ENCODE data around the gene C2orf76. TPM values are rescaled to one million over a fixed set of nuclear protein-coding genes. Genes with fewer than 3 reads are reported as not detected.

The C2orf76 gene
- total RNA-seq, 2 donors from 2014 or later: 10.7 to 10.9 TPM

DNA sequence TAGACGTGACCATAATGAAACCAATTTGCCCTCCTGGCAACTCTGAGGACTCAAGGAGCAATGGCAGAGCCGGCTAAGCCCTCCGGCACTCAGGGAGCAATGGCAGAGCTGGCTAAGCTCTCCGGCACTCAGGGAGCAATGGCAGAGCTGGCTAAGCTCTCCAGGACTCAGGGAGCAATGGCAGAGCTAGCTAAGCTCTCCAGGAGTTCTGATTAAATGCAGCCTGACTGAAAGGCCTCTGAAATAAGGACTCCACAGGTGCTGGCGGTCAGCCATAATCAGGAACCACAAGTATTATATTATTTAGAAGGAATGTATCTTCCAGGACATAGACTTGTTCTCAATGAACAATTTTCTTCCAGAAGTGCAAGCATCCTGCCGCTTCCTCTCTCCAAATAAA lies 65.2 kb downstream of the C2orf76 start:
- WGBS, 2 experiments (ENCODE audit: insufficient coverage in 1 of 2, insufficient read length in 1 of 2): 85 to 87% methylated on average over 4 to 5 of the region's 6 CpGs
- H3K4me3 ChIP-seq (ENCODE audit: low read length): no peak overlapping the region

DNA sequence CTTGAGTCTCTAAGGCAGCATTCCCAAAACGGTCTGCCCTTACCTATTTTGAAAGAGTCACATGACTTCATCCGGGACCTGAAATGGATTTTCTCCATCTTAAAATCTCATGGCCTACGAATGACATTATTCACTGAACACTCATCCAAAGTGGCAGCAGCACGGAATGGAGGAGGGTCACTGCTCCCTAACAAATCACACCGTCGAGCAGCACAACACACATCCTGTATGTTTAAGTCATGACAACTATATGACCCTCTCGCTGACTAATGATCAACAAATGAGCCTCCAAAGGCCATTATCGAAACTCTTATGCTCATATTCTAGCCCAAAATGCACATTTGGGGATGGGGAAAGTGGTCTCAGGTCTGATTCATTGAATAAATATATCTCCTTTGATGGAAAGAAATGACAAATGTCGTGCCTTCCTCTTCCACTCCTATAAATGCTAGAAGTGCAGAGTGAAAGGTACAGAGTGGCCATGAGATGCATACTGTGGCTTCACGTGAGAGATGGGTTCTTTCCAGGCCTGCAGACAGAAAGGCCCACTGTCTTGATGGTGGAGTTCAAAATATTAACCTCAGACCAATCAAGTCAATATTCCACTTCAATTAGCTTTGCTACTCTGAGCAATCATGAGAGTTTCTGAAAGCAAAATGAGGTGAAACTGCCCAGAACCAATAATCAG lies 70.8 kb downstream of the C2orf76 start:
- Mint-ChIP-seq H3K4me1 (peaks cover 7% of the 10 kb centered on the region), H3K27ac (no peak overlapping the region), H3K36me3 (ENCODE audit: low read depth) (no peaks in the 10 kb centered on the region), H3K27me3 (ENCODE audit: insufficient read depth) (peaks cover 8% of the 10 kb centered on the region), H3K4me3 (no peak overlapping the region), H3K9me3 (no peaks in the 10 kb centered on the region)
- Histone ChIP-seq H3K36me3 (ENCODE audit: control insufficient read depth, insufficient read depth, low read length) (no peaks in the 10 kb centered on the region), H3K4me3 (ENCODE audit: low read length) (no peak overlapping the region), H3K4me1 (ENCODE audit: control insufficient read depth, insufficient read depth, low read length) (no peaks in the 10 kb centered on the region), H3K9me3 (ENCODE audit: control insufficient read depth, low read length) (no peaks in the 10 kb centered on the region), H3K27me3 (ENCODE audit: control insufficient read depth, insufficient read depth, low read length, poor library complexity, severe bottlenecking) (no peaks in the 10 kb centered on the region), H3K9ac (ENCODE audit: extremely low read depth, low read length, poor library complexity, severe bottlenecking) (no peak overlapping the region), H3K27ac (ENCODE audit: low read depth, low read length) (no peak overlapping the region)
- no peak for DNase-seq
- WGBS, 2 experiments (ENCODE audit: insufficient coverage in 1 of 2, insufficient read length in 1 of 2): 92 to 100% methylated on average over 4 to 10 of the region's 10 CpGs
- TF ChIP-seq, protein P1, sequence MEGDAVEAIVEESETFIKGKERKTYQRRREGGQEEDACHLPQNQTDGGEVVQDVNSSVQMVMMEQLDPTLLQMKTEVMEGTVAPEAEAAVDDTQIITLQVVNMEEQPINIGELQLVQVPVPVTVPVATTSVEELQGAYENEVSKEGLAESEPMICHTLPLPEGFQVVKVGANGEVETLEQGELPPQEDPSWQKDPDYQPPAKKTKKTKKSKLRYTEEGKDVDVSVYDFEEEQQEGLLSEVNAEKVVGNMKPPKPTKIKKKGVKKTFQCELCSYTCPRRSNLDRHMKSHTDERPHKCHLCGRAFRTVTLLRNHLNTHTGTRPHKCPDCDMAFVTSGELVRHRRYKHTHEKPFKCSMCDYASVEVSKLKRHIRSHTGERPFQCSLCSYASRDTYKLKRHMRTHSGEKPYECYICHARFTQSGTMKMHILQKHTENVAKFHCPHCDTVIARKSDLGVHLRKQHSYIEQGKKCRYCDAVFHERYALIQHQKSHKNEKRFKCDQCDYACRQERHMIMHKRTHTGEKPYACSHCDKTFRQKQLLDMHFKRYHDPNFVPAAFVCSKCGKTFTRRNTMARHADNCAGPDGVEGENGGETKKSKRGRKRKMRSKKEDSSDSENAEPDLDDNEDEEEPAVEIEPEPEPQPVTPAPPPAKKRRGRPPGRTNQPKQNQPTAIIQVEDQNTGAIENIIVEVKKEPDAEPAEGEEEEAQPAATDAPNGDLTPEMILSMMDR (conservative IDR thresholded peaks at IDR 0.05): no peak

More for the DNA sequence above, 65.2 kb downstream of the C2orf76 start:
- H3K27me3 Mint-ChIP-seq (ENCODE audit: insufficient read depth): no peaks in the 10 kb centered on the region
- Histone ChIP-seq H3K9ac (ENCODE audit: extremely low read depth, low read length, poor library complexity, severe bottlenecking) (no peak overlapping the region), H3K27ac (ENCODE audit: low read depth, low read length) (no peak overlapping the region), H3K36me3 (ENCODE audit: control insufficient read depth, insufficient read depth, low read length) (no peaks in the 10 kb centered on the region), H3K27me3 (ENCODE audit: control insufficient read depth, insufficient read depth, low read length, poor library complexity, severe bottlenecking) (no peaks in the 10 kb centered on the region), H3K9me3 (ENCODE audit: control insufficient read depth, low read length) (no peaks in the 10 kb centered on the region), H3K4me1 (ENCODE audit: control insufficient read depth, insufficient read depth, low read length) (no peaks in the 10 kb centered on the region)
- no peak overlapping the region for H3K4me3 Mint-ChIP-seq
- H3K9me3 Mint-ChIP-seq: no peaks in the 10 kb centered on the region
- H3K4me1 Mint-ChIP-seq: peaks cover 13% of the 10 kb centered on the region
- H3K27ac Mint-ChIP-seq: no peak overlapping the region
- no peaks in the 10 kb centered on the region for H3K36me3 Mint-ChIP-seq (ENCODE audit: low read depth)
- no peak for DNase-seq
- TF ChIP-seq, protein P1 (conservative IDR thresholded peaks at IDR 0.05): no peak

DNA sequence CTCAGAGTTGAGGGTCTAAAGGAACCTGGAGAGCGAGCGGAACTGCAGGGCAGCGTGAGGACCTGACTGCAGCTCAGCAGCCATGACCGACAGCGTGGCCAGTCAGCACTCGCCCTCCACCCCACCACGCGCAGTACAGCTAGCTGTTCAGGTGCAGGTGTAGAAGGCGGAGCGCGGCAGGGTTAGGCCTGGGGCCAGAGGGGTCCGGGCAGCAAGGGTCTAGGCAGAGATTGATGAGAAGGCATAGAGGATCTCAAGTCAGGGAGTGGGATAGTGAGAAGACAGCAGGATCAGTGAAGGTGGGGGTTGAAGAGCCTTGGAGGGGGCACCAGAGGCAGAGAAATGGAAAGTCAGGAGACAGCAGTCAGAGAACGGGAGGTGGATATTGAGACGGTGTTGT lies 72.0 kb downstream of the C2orf76 start:
- no peak overlapping the region for H3K9ac ChIP-seq (ENCODE audit: extremely low read depth, low read length, poor library complexity, severe bottlenecking)
- Mint-ChIP-seq H3K9me3 (no peaks in the 10 kb centered on the region), H3K27me3 (ENCODE audit: insufficient read depth) (peaks cover 8% of the 10 kb centered on the region), H3K4me3 (no peak overlapping the region), H3K4me1 (peaks cover 7% of the 10 kb centered on the region), H3K36me3 (ENCODE audit: low read depth) (no peaks in the 10 kb centered on the region), H3K27ac (no peak overlapping the region)
- WGBS, 2 experiments (ENCODE audit: insufficient coverage in 1 of 2, insufficient read length in 1 of 2): 92% methylated on average over 5 to 14 of the region's 14 CpGs
- no peaks in the 10 kb centered on the region for H3K9me3 ChIP-seq (ENCODE audit: control insufficient read depth, low read length)
- TF ChIP-seq, protein P1 (conservative IDR thresholded peaks at IDR 0.05): no peak
- H3K27ac ChIP-seq (ENCODE audit: low read depth, low read length): no peak overlapping the region
- DNase-seq: no peak
- no peak overlapping the region for H3K4me3 ChIP-seq (ENCODE audit: low read length)
- no peaks in the 10 kb centered on the region for H3K4me1 ChIP-seq (ENCODE audit: control insufficient read depth, insufficient read depth, low read length)
- no peaks in the 10 kb centered on the region for H3K36me3 ChIP-seq (ENCODE audit: control insufficient read depth, insufficient read depth, low read length)
- H3K27me3 ChIP-seq (ENCODE audit: control insufficient read depth, insufficient read depth, low read length, poor library complexity, severe bottlenecking): no peaks in the 10 kb centered on the region
